BJ (cell line): ENCODE data around the gene BAIAP2L1. TPM values are rescaled to one million over a fixed set of nuclear protein-coding genes. Genes with fewer than 3 reads are reported as not detected.

ENCODE experiments used
- CTCF ChIA-PET: fragments of 350-600 bp; formaldehyde crosslinking; extraction: SDS; loops from one replicate; lab custom pipeline; 2021; ENCODE audit warnings: antibody characterized with exemption, inconsistent platforms; lab: Yijun Ruan, JAX
- POLR2A ChIA-PET: fragments of 300-600 bp; sonication (Branson Sonifier 250); formaldehyde crosslinking; extraction: SDS; loops from one replicate; lab custom pipeline; 2021; ENCODE audit warnings: antibody characterized with exemption; lab: Charles Lee
- DNase-seq: peaks from one replicate; pipeline ENCODE4 v3.0.0-alpha.2; 2011; ENCODE audit warnings: low read depth
- H3K27me3 ChIP-seq: 2 replicates; pipeline ENCODE4 v1.6.0; 2011; ENCODE audit warnings: low read length; ENCODE audit not compliant: control insufficient read depth, insufficient read depth
- H3K36me3 ChIP-seq: 2 replicates; pipeline ENCODE4 v1.5.1; 2011; ENCODE audit warnings: low read length; ENCODE audit not compliant: control insufficient read depth, insufficient read depth
- H3K4me3 ChIP-seq: 2 replicates; pipeline ENCODE4 v1.5.1; 2011; ENCODE audit warnings: low read depth, mild to moderate bottlenecking, control low read depth, low read length
- CTCF ChIP-seq: IDR thresholded peaks from 2 replicates; pipeline ENCODE4 v1.5.1; 2011; ENCODE audit warnings: low read depth, mild to moderate bottlenecking, control low read depth, inconsistent platforms, low read length, moderate library complexity; ENCODE audit not compliant: insufficient read depth
- polyA plus RNA-seq: library from polyadenylated mRNA; depleted of rRNA; stranded (reverse); fragments of >200 nt; gene quantifications from 2 replicates; pipeline ENCODE4 v1.2.3, GENCODE V29; 2011

The BAIAP2L1 gene
- polyA plus RNA-seq, 1 experiment = 11.4 TPM

GRCh38 chr7:98364220-98364619 is 36.7 kb downstream of the BAIAP2L1 start:
- no peaks in the 10 kb centered on the region for H3K27me3 ChIP-seq
- no peak overlapping the region for H3K4me3 ChIP-seq
- H3K36me3 ChIP-seq = no peaks in the 10 kb centered on the region
- DNase-seq = no peak
- no peak for TF ChIP-seq CTCF
- ChIA-PET POLR2A (no interaction called here), CTCF (no interaction called here)

GRCh38 chr7:98362517-98362916 is 38.4 kb downstream of the BAIAP2L1 start:
- ChIA-PET CTCF (no interaction called here), POLR2A (no interaction called here)
- H3K4me3 ChIP-seq = no peak overlapping the region
- no peak for DNase-seq
- no peaks in the 10 kb centered on the region for H3K27me3 ChIP-seq
- no peaks in the 10 kb centered on the region for H3K36me3 ChIP-seq
- TF ChIP-seq CTCF = no peak

- TF ChIP-seq CTCF = no peak
Observed at GRCh38 chr7:98360221-98361130, 40.4 kb downstream of the BAIAP2L1 start.

GRCh38 chr7:98359395-98359794 is 41.5 kb downstream of the BAIAP2L1 start:
- POLR2A ChIA-PET = interaction anchor here (0.5 kb wide), 1 partner anchor 10 kb away, joined by 4 read pairs; no protein-coding TSS in a partner anchor
- TF ChIP-seq CTCF = no peak
- CTCF ChIA-PET = interaction anchor here (0.7 kb wide), 2 partner anchors 62 to 768 kb away, joined by 3 to 4 read pairs; no protein-coding TSS in a partner anchor
- no peaks in the 10 kb centered on the region for H3K36me3 ChIP-seq
- no peak overlapping the region for H3K4me3 ChIP-seq
- H3K27me3 ChIP-seq = no peaks in the 10 kb centered on the region
- DNase-seq = no peak

More at GRCh38 chr7:98360221-98361130, 40.4 kb downstream of the BAIAP2L1 start:
- Histone ChIP-seq H3K4me3 (no peak overlapping the region), H3K27me3 (no peaks in the 10 kb centered on the region), H3K36me3 (no peaks in the 10 kb centered on the region)
- ChIA-PET CTCF (interaction anchor here (0.8 to 1.0 kb wide), 2 partner anchors 18 to 66 kb away, joined by 3 read pairs; no protein-coding TSS in a partner anchor), POLR2A (no interaction called here)
- no peak for DNase-seq

- ChIA-PET CTCF (no interaction called here), POLR2A (no interaction called here)
- no peak for DNase-seq
Observed at GRCh38 chr7:98358706-98359105, 42.2 kb downstream of the BAIAP2L1 start.

More at GRCh38 chr7:98358706-98359105, 42.2 kb downstream of the BAIAP2L1 start:
- Histone ChIP-seq H3K27me3 (no peaks in the 10 kb centered on the region), H3K36me3 (no peaks in the 10 kb centered on the region), H3K4me3 (no peak overlapping the region)
- no peak for TF ChIP-seq CTCF
